Measurements from ENCODE around the gene UBE2J2. TPM values are rescaled to one million over a fixed set of nuclear protein-coding genes. Genes with fewer than 3 reads are reported as not detected.

Gene UBE2J2
- total and polyA plus RNA-seq, 2 of the 8 experiments (the other 6 are each of a cell fraction or from before 2014, with no cell fraction given), result 33.6 to 67.9 TPM

- TF ChIP-seq CTCF (IDR thresholded peaks at IDR 0.05; ENCODE audit: control extremely low read depth in 1 of 3, insufficient read depth in 1 of 3, low read depth in 1 of 3, low read length in 3 of 3) (no peak), CEBPB (IDR thresholded peaks at IDR 0.05; ENCODE audit: low read depth, low read length) (no peak)
These were observed 16.4 kb downstream of the UBE2J2 start (continued) for GRCh38 chr1:1256956-1257871.

Measured in H1 (cell line).